MCF 10A (cell line): ENCODE results near the gene HNRNPH3. TPM values are rescaled to one million over a fixed set of nuclear protein-coding genes. Genes with fewer than 3 reads are reported as not detected.

Source experiments
- BruUV-seq: library from RNA; stranded (reverse); fragments of 400-500 nt; replicated peaks from 2 replicates; lab custom pipeline; 2021; lab: Mats Ljungman, UMichigan
- CTCF ChIA-PET: fragments of 300-600 bp; sonication (Branson Sonifier 250); formaldehyde crosslinking; extraction: SDS; loops from one replicate; lab custom pipeline; 2021; ENCODE audit warnings: antibody characterized with exemption, inconsistent platforms; lab: Yijun Ruan, JAX
- POLR2A ChIA-PET: fragments of 300-600, 350-650 bp; sonication (Branson Sonifier 250); formaldehyde crosslinking; extraction: SDS; loops from one replicate; lab custom pipeline; 2020; ENCODE audit warnings: antibody characterized with exemption, inconsistent platforms; lab: Yijun Ruan, JAX
- DNase-seq: peaks from one replicate; pipeline ENCODE4 v3.0.0-alpha.2; 2018; ENCODE audit not compliant: unreplicated experiment
- H3K27ac Mint-ChIP-seq: one replicate; pipeline ENCODE4 v1.8.0; 2022; ENCODE audit warnings: mild to moderate bottlenecking, low read depth, mixed read lengths; ENCODE audit not compliant: unreplicated experiment
- H3K27me3 Mint-ChIP-seq: one replicate; pipeline ENCODE4 v1.8.0; 2022; ENCODE audit warnings: mixed read lengths; ENCODE audit not compliant: insufficient read depth, unreplicated experiment
- H3K36me3 Mint-ChIP-seq: one replicate; pipeline ENCODE4 v1.8.0; 2022; ENCODE audit warnings: mild to moderate bottlenecking, moderate library complexity, mixed read lengths; ENCODE audit not compliant: insufficient read depth, unreplicated experiment
- H3K4me1 Mint-ChIP-seq: one replicate; pipeline ENCODE4 v1.8.0; 2022; ENCODE audit warnings: mixed read lengths; ENCODE audit not compliant: insufficient read depth, unreplicated experiment
- H3K4me3 Mint-ChIP-seq: one replicate; pipeline ENCODE4 v1.8.0; 2022; ENCODE audit warnings: mild to moderate bottlenecking, moderate library complexity, mixed read lengths; ENCODE audit not compliant: unreplicated experiment
- H3K9me3 Mint-ChIP-seq: one replicate; pipeline ENCODE4 v1.8.0; 2022; ENCODE audit warnings: mixed read lengths; ENCODE audit not compliant: unreplicated experiment
- intact Hi-C: fragments of 100-400 bp; cut with micrococcal nuclease; formaldehyde crosslinking; loops from 2 replicates; pipeline ENCODE4 v1.14.1; 2022
- total RNA-seq: library from RNA; stranded (reverse); gene quantifications from 2 replicates; pipeline ENCODE4 v1.2.3, GENCODE V29; 2022
- TF ChIP-seq, protein P1 (sequence below): fragments of 200-600 bp; IDR thresholded peaks from one replicate; pipeline ENCODE4 v1.8.0; 2022; ENCODE audit warnings: antibody characterized with exemption, mild to moderate bottlenecking; ENCODE audit not compliant: unreplicated experiment

The HNRNPH3 gene
- total RNA-seq, 1 experiment from 2014 or later: 216 TPM

DNA sequence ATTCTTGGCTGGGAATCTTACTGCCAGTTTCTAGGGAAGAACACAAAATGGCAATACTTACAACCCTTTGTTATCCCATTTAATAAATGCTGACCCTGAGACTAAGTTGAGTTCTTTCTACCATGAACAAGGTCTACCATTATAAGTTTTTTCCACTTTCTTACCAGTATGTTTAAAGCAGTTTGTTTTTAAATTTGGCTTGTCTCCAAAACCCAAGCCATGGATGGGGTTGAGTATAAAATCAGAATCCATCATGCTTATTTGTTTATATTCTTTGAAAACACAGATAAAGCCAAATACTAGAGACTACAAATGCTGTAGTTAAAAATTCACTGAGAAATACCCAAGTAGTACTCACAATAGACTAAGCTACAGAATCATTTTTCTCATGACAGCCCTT lies 41.1 kb upstream of the HNRNPH3 start:
- ChIA-PET CTCF (interaction anchor here (0.6 to 4.0 kb wide), 2 partner anchors 11 to 86 kb away, joined by 3 to 17 read pairs; no protein-coding TSS in a partner anchor), POLR2A (no interaction called here)
- Mint-ChIP-seq H3K4me1 (no peaks in the 10 kb centered on the region), H3K36me3 (no peaks in the 10 kb centered on the region), H3K4me3 (no peak overlapping the region), H3K27ac (no peak overlapping the region), H3K9me3 (no peaks in the 10 kb centered on the region), H3K27me3 (no peaks in the 10 kb centered on the region)
- BruUV-seq: no TSS peak
- intact Hi-C loops: no loop called here
- TF ChIP-seq, protein P1, sequence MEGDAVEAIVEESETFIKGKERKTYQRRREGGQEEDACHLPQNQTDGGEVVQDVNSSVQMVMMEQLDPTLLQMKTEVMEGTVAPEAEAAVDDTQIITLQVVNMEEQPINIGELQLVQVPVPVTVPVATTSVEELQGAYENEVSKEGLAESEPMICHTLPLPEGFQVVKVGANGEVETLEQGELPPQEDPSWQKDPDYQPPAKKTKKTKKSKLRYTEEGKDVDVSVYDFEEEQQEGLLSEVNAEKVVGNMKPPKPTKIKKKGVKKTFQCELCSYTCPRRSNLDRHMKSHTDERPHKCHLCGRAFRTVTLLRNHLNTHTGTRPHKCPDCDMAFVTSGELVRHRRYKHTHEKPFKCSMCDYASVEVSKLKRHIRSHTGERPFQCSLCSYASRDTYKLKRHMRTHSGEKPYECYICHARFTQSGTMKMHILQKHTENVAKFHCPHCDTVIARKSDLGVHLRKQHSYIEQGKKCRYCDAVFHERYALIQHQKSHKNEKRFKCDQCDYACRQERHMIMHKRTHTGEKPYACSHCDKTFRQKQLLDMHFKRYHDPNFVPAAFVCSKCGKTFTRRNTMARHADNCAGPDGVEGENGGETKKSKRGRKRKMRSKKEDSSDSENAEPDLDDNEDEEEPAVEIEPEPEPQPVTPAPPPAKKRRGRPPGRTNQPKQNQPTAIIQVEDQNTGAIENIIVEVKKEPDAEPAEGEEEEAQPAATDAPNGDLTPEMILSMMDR: no peak
- no peak for DNase-seq

DNA sequence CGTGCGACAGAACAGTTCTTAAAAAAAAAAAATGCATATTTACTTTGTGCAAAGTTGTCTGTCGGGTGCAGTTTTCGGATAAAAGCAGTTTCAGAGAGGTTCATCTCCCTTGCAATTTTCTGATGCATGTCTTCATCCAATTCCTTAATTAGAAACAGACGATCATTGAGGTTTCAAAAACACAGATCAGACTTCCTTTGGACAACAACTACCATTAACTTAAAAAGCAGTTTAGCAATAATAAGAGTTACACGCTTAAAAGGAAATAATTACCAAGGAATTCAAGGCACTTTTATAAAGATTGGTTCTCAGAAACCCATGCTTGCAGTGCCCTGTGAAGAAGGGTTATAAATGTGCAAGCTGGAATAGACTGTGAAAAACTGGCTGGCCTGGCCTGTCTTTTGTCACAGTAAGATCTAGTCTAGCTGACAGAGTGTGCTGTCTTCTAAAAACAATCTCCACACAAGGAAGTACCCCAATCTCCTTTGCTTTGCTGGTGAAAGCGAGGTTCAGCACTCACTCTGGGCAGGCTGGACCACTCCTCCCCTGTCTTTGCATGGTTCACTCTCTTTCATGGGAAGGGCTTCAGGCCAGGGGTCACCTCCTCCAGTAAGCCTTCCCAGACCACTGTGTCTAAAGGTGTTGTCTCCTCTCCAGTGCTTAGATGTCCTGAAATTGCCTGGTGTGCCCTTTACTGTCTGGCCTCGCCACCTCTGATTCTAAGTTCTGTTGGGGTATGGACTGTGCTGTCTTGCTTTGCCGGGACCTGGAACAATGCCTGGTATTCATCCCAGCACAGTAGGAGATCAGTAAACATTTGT lies 34.8 kb upstream of the HNRNPH3 start:
- no TSS peak for BruUV-seq
- TF ChIP-seq, protein P1: no peak
- no peak for DNase-seq
- Mint-ChIP-seq H3K27me3 (no peaks in the 10 kb centered on the region), H3K9me3 (no peaks in the 10 kb centered on the region), H3K36me3 (no peaks in the 10 kb centered on the region), H3K4me3 (no peak overlapping the region), H3K4me1 (no peaks in the 10 kb centered on the region), H3K27ac (no peak overlapping the region)
- intact Hi-C loops: no loop called here
- POLR2A ChIA-PET: no interaction called here
- CTCF ChIA-PET: interaction anchor here (6.8 kb wide), 1 partner anchor 86 kb away, joined by 168 read pairs; no protein-coding TSS in a partner anchor

DNA sequence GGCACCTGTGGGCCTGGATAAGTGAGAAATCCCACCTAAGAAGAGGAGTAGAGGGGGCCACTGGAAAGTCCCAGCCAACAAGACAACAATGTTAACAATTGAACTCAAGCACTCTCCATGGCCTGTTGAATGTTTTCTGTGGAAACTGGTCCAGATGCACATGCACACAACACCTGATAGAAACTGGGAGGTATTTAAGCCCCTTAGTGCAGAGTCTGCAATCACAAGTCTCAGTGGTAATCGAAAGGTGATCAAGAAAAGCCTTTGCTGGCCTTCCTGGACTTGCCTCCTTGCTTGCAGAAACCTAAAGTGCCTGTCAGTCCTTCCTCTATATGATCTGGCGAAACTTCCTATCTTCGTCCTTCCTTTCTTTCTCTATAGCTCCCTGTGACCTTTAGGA lies 30.6 kb upstream of the HNRNPH3 start:
- Mint-ChIP-seq H3K27me3 (no peaks in the 10 kb centered on the region), H3K9me3 (no peaks in the 10 kb centered on the region), H3K4me3 (no peak overlapping the region), H3K27ac (no peak overlapping the region), H3K4me1 (no peaks in the 10 kb centered on the region), H3K36me3 (no peaks in the 10 kb centered on the region)
- BruUV-seq: no TSS peak
- intact Hi-C loops: loop anchor here (5.0 kb wide), 1 partner anchor 444 kb away; no protein-coding TSS in a partner anchor
- DNase-seq: no peak
- POLR2A ChIA-PET: interaction anchor here (1.1 to 2.8 kb wide), 4 partner anchors 89 to 218 kb away, joined by 3 to 13 read pairs (median 4); no protein-coding TSS in a partner anchor
- CTCF ChIA-PET: interaction anchor here (0.6 to 6.8 kb wide), 39 partner anchors 8 to 448 kb away, joined by 3 to 168 read pairs (median 4); no protein-coding TSS in a partner anchor
- TF ChIP-seq, protein P1: no peak
